HFFc6 (cell line): Measurements from ENCODE around the gene CREB5. TPM values are rescaled to one million over a fixed set of nuclear protein-coding genes. Genes with fewer than 3 reads are reported as not detected.

Source experiments
- DNase-seq: peaks from one replicate; pipeline ENCODE4 v3.0.0-alpha.2; 2018
- H3K27ac Mint-ChIP-seq: 2 replicates; pipeline ENCODE4 v1.8.0; 2020; ENCODE audit warnings: mild to moderate bottlenecking, mixed read lengths
- H3K27me3 Mint-ChIP-seq: 2 replicates; pipeline ENCODE4 v1.8.0; 2021; ENCODE audit warnings: mild to moderate bottlenecking, moderate library complexity, mixed read lengths; ENCODE audit not compliant: insufficient read depth
- H3K36me3 Mint-ChIP-seq: 2 replicates; pipeline ENCODE4 v1.8.0; 2021; ENCODE audit warnings: low read depth, mixed read lengths
- H3K4me1 Mint-ChIP-seq: 2 replicates; pipeline ENCODE4 v1.8.0; 2020; ENCODE audit warnings: low read depth, mixed read lengths
- H3K4me3 Mint-ChIP-seq: 2 replicates; pipeline ENCODE4 v1.8.0; 2020; ENCODE audit warnings: mild to moderate bottlenecking, moderate library complexity, mixed read lengths
- H3K9me3 Mint-ChIP-seq: 2 replicates; pipeline ENCODE4 v1.8.0; 2020; ENCODE audit warnings: mild to moderate bottlenecking, mixed read lengths
- CTCF ChIP-seq: fragments of 200-600 bp; sonication (generic); IDR thresholded peaks from 2 replicates; pipeline ENCODE4 v1.5.0; 2021; ENCODE audit warnings: antibody characterized with exemption, mild to moderate bottlenecking
- total RNA-seq, 6 experiments: library from RNA; stranded (reverse); fragmentation: NEBNext Ultra II Directional; extraction: Animal tissue kit (Norgen Biotek cat#: 25700); gene quantifications; 2 replicates in 1 of 6; 3 replicates in 5 of 6; pipeline ENCODE4 v1.2.3, GENCODE V29; 2021

The CREB5 gene
- total RNA-seq, 6 experiments from 2014 or later: 0.60 to 0.90 (median 0.79) TPM

DNA sequence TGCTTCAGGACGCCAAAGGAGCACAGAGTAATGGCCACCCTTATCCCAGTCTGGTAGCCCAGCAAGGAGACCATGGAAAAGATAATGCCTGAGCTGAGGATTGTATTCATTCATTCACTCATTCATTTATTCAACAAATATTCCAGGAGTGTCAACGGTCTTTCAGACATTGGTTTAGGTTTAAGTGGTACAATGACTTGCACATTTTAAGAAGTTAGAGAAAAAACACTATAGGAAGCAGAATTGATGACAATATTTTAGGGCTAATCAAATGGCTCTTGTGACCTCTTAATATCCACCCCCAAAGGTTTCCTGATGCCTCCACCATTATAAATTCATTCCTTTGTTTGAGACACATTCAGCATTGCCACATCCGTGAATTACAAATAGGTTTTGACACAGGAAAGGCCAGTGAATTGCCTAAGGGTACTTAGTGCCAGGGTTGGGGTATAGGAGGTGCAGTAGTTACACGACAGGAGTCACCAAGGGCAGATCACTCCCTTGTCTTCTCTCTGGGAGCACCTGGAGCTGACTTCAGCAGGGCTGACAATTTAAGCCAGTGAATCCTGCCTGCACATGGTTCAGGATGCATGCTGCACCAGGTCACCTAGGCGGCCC lies 269.5 kb downstream of the CREB5 start:
- Mint-ChIP-seq H3K4me1 (no peaks in the 10 kb centered on the region), H3K27ac (no peak overlapping the region), H3K9me3 (no peaks in the 10 kb centered on the region), H3K27me3 (peaks cover 15% of the 10 kb centered on the region), H3K36me3 (no peaks in the 10 kb centered on the region), H3K4me3 (no peak overlapping the region)
- TF ChIP-seq CTCF: no peak
- DNase-seq: no peak

GRCh38 chr7:28682801-28683200 lies 270.5 kb downstream of the CREB5 start:
- H3K27ac Mint-ChIP-seq: no peak overlapping the region
- H3K9me3 Mint-ChIP-seq: no peaks in the 10 kb centered on the region
- DNase-seq: no peak
- H3K36me3 Mint-ChIP-seq: no peaks in the 10 kb centered on the region
- peaks cover 15% of the 10 kb centered on the region for H3K27me3 Mint-ChIP-seq
- no peak for TF ChIP-seq CTCF
- no peak overlapping the region for H3K4me3 Mint-ChIP-seq
- no peaks in the 10 kb centered on the region for H3K4me1 Mint-ChIP-seq

- Mint-ChIP-seq H3K27ac (no peak overlapping the region), H3K9me3 (no peaks in the 10 kb centered on the region), H3K4me3 (no peak overlapping the region)
Measured at GRCh38 chr7:28684650-28685241, 272.4 kb downstream of the CREB5 start.

GRCh38 chr7:28685242-28685643 lies 272.9 kb downstream of the CREB5 start:
- no peak for TF ChIP-seq CTCF
- no peak overlapping the region for H3K27ac Mint-ChIP-seq
- peaks cover 5% of the 10 kb centered on the region; the same call in 1 of the 2 replicates for H3K4me1 Mint-ChIP-seq
- H3K36me3 Mint-ChIP-seq: no peaks in the 10 kb centered on the region
- H3K27me3 Mint-ChIP-seq: peaks cover 12% of the 10 kb centered on the region
- DNase-seq: no peak
- H3K9me3 Mint-ChIP-seq: no peaks in the 10 kb centered on the region
- H3K4me3 Mint-ChIP-seq: no peak overlapping the region

More at GRCh38 chr7:28684650-28685241, 272.4 kb downstream of the CREB5 start:
- Mint-ChIP-seq H3K4me1 (peaks cover 5% of the 10 kb centered on the region; the same call in 1 of the 2 replicates), H3K27me3 (peaks cover 15% of the 10 kb centered on the region), H3K36me3 (no peaks in the 10 kb centered on the region)
- DNase-seq: no peak
- TF ChIP-seq CTCF: no peak

DNA sequence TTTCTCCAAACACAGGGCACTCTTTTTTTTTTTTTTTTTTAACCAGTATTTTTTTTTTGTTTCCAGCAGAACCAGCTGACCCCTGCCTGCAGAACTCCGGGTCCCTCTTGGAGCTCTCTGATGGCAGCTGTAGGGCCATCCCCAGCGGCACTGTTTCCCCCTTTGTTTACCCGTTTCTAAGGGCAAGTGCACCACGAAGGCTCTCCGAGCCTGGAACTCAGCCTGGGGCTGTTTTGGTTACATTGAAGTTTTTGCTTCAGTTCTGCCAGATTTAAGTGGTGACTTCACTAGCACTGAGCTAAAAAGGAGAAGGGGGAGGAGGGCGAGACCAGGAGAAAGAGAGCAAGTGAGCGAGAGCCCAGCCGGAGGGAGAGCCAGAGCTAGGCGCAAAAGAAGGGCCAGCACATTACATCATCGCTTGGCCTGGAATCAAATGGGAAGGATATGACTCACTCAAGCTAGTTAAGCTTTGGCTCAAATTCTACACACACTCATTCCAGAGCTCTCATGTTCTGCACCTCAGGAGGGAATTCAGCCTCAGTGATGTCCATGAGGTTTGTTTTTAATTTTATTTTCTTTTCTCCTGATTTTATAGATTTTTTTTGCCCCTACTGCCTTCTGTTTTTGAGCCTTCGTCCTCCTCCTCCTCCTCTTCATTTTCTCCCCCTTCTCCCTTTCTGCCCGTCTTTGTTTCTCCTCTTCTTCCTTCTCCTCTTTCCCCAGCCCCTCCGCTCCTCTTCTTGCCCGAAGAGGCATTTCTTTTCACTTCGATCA lies 273.5 kb downstream of the CREB5 start:
- Mint-ChIP-seq H3K27me3 (peaks cover 11% of the 10 kb centered on the region), H3K4me1 (peaks cover 5% of the 10 kb centered on the region; the same call in 1 of the 2 replicates), H3K9me3 (no peaks in the 10 kb centered on the region), H3K4me3 (no peak overlapping the region), H3K36me3 (no peaks in the 10 kb centered on the region), H3K27ac (no peak overlapping the region)
- peak; percentile 99 for DNase-seq
- no peak for TF ChIP-seq CTCF
